IMR-90 (cell line): ENCODE data around the gene ABHD12. TPM values are rescaled to one million over a fixed set of nuclear protein-coding genes. Genes with fewer than 3 reads are reported as not detected.

Experiments used
- ATAC-seq: fragments of 200-7000 bp; cut with Tn5 transposase; 2 replicates; pipeline ENCODE4 v1.9.1; 2020; ENCODE audit warnings: low read depth, mild to moderate bottlenecking, moderate library complexity
- BruUV-seq: library from RNA; stranded (reverse); fragments of 400-500 nt; replicated peaks from 2 replicates; lab custom pipeline; 2021; lab: Mats Ljungman, UMichigan
- CTCF ChIA-PET: fragments of 300-600 bp; formaldehyde crosslinking; extraction: SDS; loops from one replicate; lab custom pipeline; 2021; ENCODE audit warnings: antibody characterized with exemption; lab: Yijun Ruan, JAX
- POLR2A ChIA-PET: fragments of 300-600 bp; sonication (Branson Sonifier 250); formaldehyde crosslinking; loops from one replicate; lab custom pipeline; 2022; ENCODE audit warnings: antibody characterized with exemption; ENCODE audit not compliant: unreplicated experiment; lab: Charles Lee
- DNase-seq: peaks from one replicate; pipeline ENCODE4 v3.0.0; 2013
- H2AFZ ChIP-seq: replicated peaks from 2 replicates; pipeline ENCODE3; 2013; ENCODE audit warnings: low read length, mild to moderate bottlenecking; ENCODE audit not compliant: poor library complexity
- H2AK5ac ChIP-seq: 2 replicates; pipeline ENCODE4 v1.6.1; 2013; ENCODE audit warnings: low read depth, low read length, inconsistent platforms
- H2AK9ac ChIP-seq: replicated peaks from 2 replicates; pipeline ENCODE3; 2013; ENCODE audit warnings: mild to moderate bottlenecking, low read depth, low read length, moderate library complexity; ENCODE audit not compliant: poor library complexity
- H2BK120ac ChIP-seq: 2 replicates; pipeline ENCODE4 v1.6.1; 2013; ENCODE audit warnings: low read depth, low read length, inconsistent platforms
- H2BK15ac ChIP-seq: 3 replicates; pipeline ENCODE4 v1.6.1; 2013; ENCODE audit warnings: low read depth, low read length, inconsistent platforms
- H2BK20ac ChIP-seq: 2 replicates; pipeline ENCODE4 v1.6.1; 2013; ENCODE audit warnings: low read depth, mild to moderate bottlenecking, inconsistent platforms, low read length, moderate library complexity
- H2BK5ac ChIP-seq: 2 replicates; pipeline ENCODE4 v1.6.1; 2013; ENCODE audit warnings: mild to moderate bottlenecking, low read depth, low read length, inconsistent platforms; ENCODE audit not compliant: poor library complexity, severe bottlenecking
- H3K14ac ChIP-seq: replicated peaks from 2 replicates; pipeline ENCODE4 v1.6.1; 2013; ENCODE audit warnings: low read depth, low read length, inconsistent platforms
- H3K18ac ChIP-seq: 2 replicates; pipeline ENCODE4 v1.6.1; 2013; ENCODE audit warnings: low read depth, low read length, control low read depth
- H3K23ac ChIP-seq: 2 replicates; pipeline ENCODE4 v1.6.1; 2013; ENCODE audit warnings: low read depth, low read length, inconsistent platforms
- H3K27ac ChIP-seq: 2 replicates; pipeline ENCODE4 v1.5.1; 2013; ENCODE audit warnings: mild to moderate bottlenecking, control low read depth, low read length; ENCODE audit not compliant: insufficient read depth
- H3K27me3 ChIP-seq: 2 replicates; pipeline ENCODE4 v1.6.1; 2013; ENCODE audit warnings: low read length; ENCODE audit not compliant: control insufficient read depth, insufficient read depth
- H3K36me3 ChIP-seq: 2 replicates; pipeline ENCODE4 v1.6.1; 2013; ENCODE audit warnings: low read length, mixed read lengths; ENCODE audit not compliant: control insufficient read depth, insufficient read depth
- H3K4ac ChIP-seq: 2 replicates; pipeline ENCODE4 v1.6.1; 2013; ENCODE audit warnings: low read depth, low read length, inconsistent platforms
- H3K4me1 ChIP-seq: 2 replicates; pipeline ENCODE4 v1.6.1; 2013; ENCODE audit warnings: low read length, mixed read lengths; ENCODE audit not compliant: control insufficient read depth, insufficient read depth
- H3K4me2 ChIP-seq: 2 replicates; pipeline ENCODE4 v1.6.1; 2013; ENCODE audit warnings: low read depth, mild to moderate bottlenecking, control low read depth, low read length, moderate library complexity
- H3K4me3 ChIP-seq: 2 replicates; pipeline ENCODE4 v1.5.1; 2013; ENCODE audit warnings: low read depth, mild to moderate bottlenecking, control low read depth, low read length, moderate library complexity; ENCODE audit not compliant: insufficient read depth
- H3K56ac ChIP-seq: 2 replicates; pipeline ENCODE4 v1.6.1; 2013; ENCODE audit warnings: low read length, inconsistent platforms; ENCODE audit not compliant: insufficient read depth; ENCODE audit errors: extremely low read depth
- H3K79me1 ChIP-seq, 2 experiments: 2 replicates each; pipeline ENCODE4 v1.6.1; 2013; ENCODE audit warnings: low read length in 2 of 2, inconsistent platforms in 1 of 2, low read depth in 1 of 2
- H3K9ac ChIP-seq: 2 replicates; pipeline ENCODE4 v1.6.1; 2013; ENCODE audit warnings: low read depth, low read length, control low read depth
- H3K9me1 ChIP-seq: 2 replicates; pipeline ENCODE4 v1.6.1; 2013; ENCODE audit warnings: low read length, inconsistent platforms; ENCODE audit not compliant: insufficient read depth
- H3K9me3 ChIP-seq: 2 replicates; pipeline ENCODE4 v1.6.1; 2013; ENCODE audit warnings: low read length; ENCODE audit not compliant: control insufficient read depth, insufficient read depth
- H4K20me1 ChIP-seq: 2 replicates; pipeline ENCODE4 v1.6.1; 2013; ENCODE audit warnings: low read length, inconsistent platforms; ENCODE audit not compliant: insufficient read depth
- H4K5ac ChIP-seq: 2 replicates; pipeline ENCODE4 v1.6.1; 2013; ENCODE audit warnings: mild to moderate bottlenecking, low read depth, low read length, control low read depth
- H4K8ac ChIP-seq, 2 experiments: 2 replicates each; pipeline ENCODE4 v1.6.1; 2013; ENCODE audit warnings: low read depth in 2 of 2, low read length in 2 of 2, control low read depth in 1 of 2, inconsistent platforms in 1 of 2
- H4K91ac ChIP-seq: 2 replicates; pipeline ENCODE4 v1.6.1; 2013; ENCODE audit warnings: low read depth, low read length, inconsistent platforms; ENCODE audit not compliant: insufficient read depth
- CEBPB ChIP-seq: IDR thresholded peaks from 2 replicates; pipeline ENCODE4 v1.6.1; 2012; ENCODE audit warnings: low read depth, low read length, improper control_type of control experiment
- CHD1 ChIP-seq: IDR thresholded peaks from 2 replicates; pipeline ENCODE4 v1.6.1; 2012; ENCODE audit warnings: low read depth, low read length, improper control_type of control experiment
- ELK1 ChIP-seq: fragments of 150-350 bp; IDR thresholded peaks from 2 replicates; pipeline ENCODE4 v1.6.1; 2016; ENCODE audit warnings: low read depth, mild to moderate bottlenecking, low read length, moderate library complexity, borderline replicate concordance
- FOS ChIP-seq: fragments of 150-350 bp; IDR thresholded peaks from 2 replicates; pipeline ENCODE4 v1.6.1; 2016; ENCODE audit warnings: low read depth, low read length
- MAZ ChIP-seq: IDR thresholded peaks from 2 replicates; pipeline ENCODE4 v1.6.1; 2012; ENCODE audit warnings: low read depth, mild to moderate bottlenecking, low read length, improper control_type of control experiment, moderate library complexity, borderline replicate concordance
- MXI1 ChIP-seq: IDR thresholded peaks from 2 replicates; pipeline ENCODE4 v1.6.1; 2012; ENCODE audit warnings: low read depth, mild to moderate bottlenecking, low read length, moderate library complexity, borderline replicate concordance
- POLR2A ChIP-seq: IDR thresholded peaks from 2 replicates; pipeline ENCODE4 v1.6.1; 2012; ENCODE audit warnings: mild to moderate bottlenecking, low read depth, low read length
- RAD21 ChIP-seq: IDR thresholded peaks from 2 replicates; pipeline ENCODE4 v1.6.1; 2012; ENCODE audit warnings: low read length, improper control_type of control experiment
- RCOR1 ChIP-seq: IDR thresholded peaks from 2 replicates; pipeline ENCODE4 v1.6.1; 2012; ENCODE audit warnings: mild to moderate bottlenecking, low read length, improper control_type of control experiment; ENCODE audit not compliant: insufficient replicate concordance
- SMC3 ChIP-seq: fragments of 150-350 bp; IDR thresholded peaks from 2 replicates; pipeline ENCODE4 v1.6.1; 2016; ENCODE audit warnings: low read depth, mild to moderate bottlenecking, antibody characterized with exemption, low read length, moderate library complexity
- WGBS, 2 experiments: methylation state at CpG; one replicate each; pipeline versions ENCODE4 v1.1.5 to v1.1.7; 2013; ENCODE audit warnings: missing lambda C conversion rate in 2 of 2; ENCODE audit not compliant: insufficient read length in 1 of 2; ENCODE audit errors: extremely low coverage in 2 of 2; 5-methylcytosine and 5-hydroxymethylcytosine counted together
- dilution Hi-C: fragments of 300-500 bp; cut with HindIII; formaldehyde crosslinking; loops from one replicate; pipeline ENCODE4 v1.14.3; 2018; ENCODE audit warnings: low sequenced_read_pairs; ENCODE audit not compliant: unreplicated experiment
- in situ Hi-C: fragments of 300-500 bp; cut with MboI; formaldehyde crosslinking; loops from 3 replicates; pipeline ENCODE4 v1.14.3; 2019; ENCODE audit warnings: low sequenced_read_pairs, inconsistent platforms, mixed read lengths
- intact Hi-C: fragments of 100-400 bp; cut with micrococcal nuclease; formaldehyde crosslinking; loops from 2 replicates; pipeline ENCODE4 v1.10.0; 2022
- polyA plus RNA-seq, 3 experiments: library from polyadenylated mRNA; depleted of rRNA; stranded (reverse); fragments of >200 nt; gene quantifications; 2 replicates each; pipeline ENCODE4 v1.2.3, GENCODE V29; 2012; ENCODE audit warnings: low replicate concordance in 1 of 3
- total RNA-seq: library from RNA; depleted of rRNA; stranded (reverse); fragments of >200 nt; gene quantifications from 2 replicates; pipeline ENCODE4 v1.2.3, GENCODE V29; 2012

The ABHD12 gene
- total and polyA plus RNA-seq, 2 of the 4 experiments (the other 2 are of a cell fraction), result 80.7 to 108 TPM

GRCh38 chr20:25407311-25408169 is 16.9 kb upstream of the ABHD12 start, which contains the start of gene GINS1:
Gene GINS1 (plus strand): TSS chr20:25407673. CDS start chr20:25407821, 148 bp downstream.
- H4K91ac ChIP-seq, result peak within 1 kb of the TSS; percentile 67
- H3K14ac ChIP-seq, result peak within 1 kb of the TSS; percentile 88
- intact Hi-C loops, result loop anchor here (5.0 kb wide), 1 partner anchor 135 kb away; no protein-coding TSS in a partner anchor
- no peaks in the 10 kb centered on the region for H4K20me1 ChIP-seq
- peaks cover 23 to 32% of the 10 kb centered on the region in 2 experiments for H3K79me1 ChIP-seq
- peak within 1 kb of the TSS; percentile 72 to 93 for H4K8ac ChIP-seq
- H3K9me3 ChIP-seq, result peaks cover 9% of the 10 kb centered on the region
- ChIA-PET CTCF (interaction anchor here (0.6 to 1.8 kb wide), 3 partner anchors 8 to 93 kb away, joined by 3 to 15 read pairs (median 5); no protein-coding TSS in a partner anchor), POLR2A (interaction anchor here (0.7 kb wide), 1 partner anchor 23 kb away, joined by 3 read pairs; no protein-coding TSS in a partner anchor)
- H3K4me2 ChIP-seq, result peak within 1 kb of the TSS; percentile 84
- H2AFZ ChIP-seq, result peak within 1 kb of the TSS; percentile 99
- peak within 1 kb of the TSS; percentile 69 for H2BK5ac ChIP-seq
- H3K18ac ChIP-seq, result no peak within 1 kb of the TSS
- H2BK20ac ChIP-seq, result no peak within 1 kb of the TSS
- 0% methylated on average over 39 of the region's 56 CpGs; no CpG with 5 or more reads in 1 of the 2 experiments for WGBS, 2 experiments
- H3K9me1 ChIP-seq, result 0 out of 2 replicates have a peak, but pooled peaks cover 4% of the 10 kb centered on the region
- no peak within 1 kb of the TSS for H2BK15ac ChIP-seq
- DNase-seq (peak; percentile 85), ATAC-seq (peak; percentile 99)
- H3K23ac ChIP-seq, result peak within 1 kb of the TSS; percentile 7; the same call in 1 of the 2 replicates
- peak within 1 kb of the TSS; percentile 86 for H3K9ac ChIP-seq
- H3K27ac ChIP-seq, result peak within 1 kb of the TSS; percentile 72
- H2BK120ac ChIP-seq, result peak within 1 kb of the TSS; percentile 44
- no TSS peak for BruUV-seq
- no peaks in the 10 kb centered on the region; the same call in 1 of the 2 replicates for H3K36me3 ChIP-seq
- H3K4me1 ChIP-seq, result peaks cover 1% of the 10 kb centered on the region
- H3K4me3 ChIP-seq, result peak within 1 kb of the TSS; percentile 94
- peak within 1 kb of the TSS; percentile 50; the same call in 1 of the 2 replicates for H2AK5ac ChIP-seq
- peak within 1 kb of the TSS; percentile 35 for H4K5ac ChIP-seq
- H2AK9ac ChIP-seq, result peak within 1 kb of the TSS; percentile 74
- peak within 1 kb of the TSS; percentile 50 for H3K56ac ChIP-seq
- no peak for TF ChIP-seq CEBPB
- TF ChIP-seq FOS, result no peak
- peak; percentile 47; the same call in 1 of the 2 replicates for TF ChIP-seq MXI1
- no peak for TF ChIP-seq RAD21
- no peak for TF ChIP-seq ELK1
- TF ChIP-seq MAZ, result peak; percentile 79; the same call in 1 of the 2 replicates
- TF ChIP-seq SMC3, result no peak
- no peak for TF ChIP-seq RCOR1
- TF ChIP-seq CHD1, result no peak
- TF ChIP-seq POLR2A, result peak; percentile 71
- dilution Hi-C loops, result no loop called here
- in situ Hi-C loops, result loop anchor here (25.0 kb wide), 1 partner anchor 1770 kb away; the partner anchor contains the start of gene CST3
- no peaks in the 10 kb centered on the region for H3K27me3 ChIP-seq
- H3K4ac ChIP-seq, result peak within 1 kb of the TSS; percentile 79
